ENCODE data around the gene AGT.

The AGT gene

GRCh38 chr1:230694464-230694863, 19.5 kb downstream of the AGT start:
- TF ChIP-seq POLR2A (IDR thresholded peaks at IDR 0.05; ENCODE audit: low read depth, low read length): no peak
- TF ChIP-seq TAF1 (IDR thresholded peaks at IDR 0.05; ENCODE audit: borderline replicate concordance, low read depth, low read length): no peak
- TF ChIP-seq POLR2AphosphoS5 (IDR thresholded peaks at IDR 0.05; ENCODE audit: low read depth, low read length): no peak
- no peak for DNase-seq (ENCODE audit: insufficient read length)
- no peak for FAIRE-seq

GRCh38 chr1:230693777-230694176, 20.1 kb downstream of the AGT start:
- TF ChIP-seq POLR2A (IDR thresholded peaks at IDR 0.05; ENCODE audit: low read depth, low read length): no peak
- no peak for TF ChIP-seq TAF1 (IDR thresholded peaks at IDR 0.05; ENCODE audit: borderline replicate concordance, low read depth, low read length)
- no peak for TF ChIP-seq POLR2AphosphoS5 (IDR thresholded peaks at IDR 0.05; ENCODE audit: low read depth, low read length)
- FAIRE-seq: no peak
- DNase-seq (ENCODE audit: insufficient read length): no peak

- FAIRE-seq (no peak), DNase-seq (ENCODE audit: insufficient read length) (no peak)
- TF ChIP-seq POLR2A (IDR thresholded peaks at IDR 0.05; ENCODE audit: low read depth, low read length) (no peak), TAF1 (IDR thresholded peaks at IDR 0.05; ENCODE audit: borderline replicate concordance, low read depth, low read length) (no peak), POLR2AphosphoS5 (IDR thresholded peaks at IDR 0.05; ENCODE audit: low read depth, low read length) (no peak)
Observed at GRCh38 chr1:230693221-230693620, 20.7 kb downstream of the AGT start.

DNA sequence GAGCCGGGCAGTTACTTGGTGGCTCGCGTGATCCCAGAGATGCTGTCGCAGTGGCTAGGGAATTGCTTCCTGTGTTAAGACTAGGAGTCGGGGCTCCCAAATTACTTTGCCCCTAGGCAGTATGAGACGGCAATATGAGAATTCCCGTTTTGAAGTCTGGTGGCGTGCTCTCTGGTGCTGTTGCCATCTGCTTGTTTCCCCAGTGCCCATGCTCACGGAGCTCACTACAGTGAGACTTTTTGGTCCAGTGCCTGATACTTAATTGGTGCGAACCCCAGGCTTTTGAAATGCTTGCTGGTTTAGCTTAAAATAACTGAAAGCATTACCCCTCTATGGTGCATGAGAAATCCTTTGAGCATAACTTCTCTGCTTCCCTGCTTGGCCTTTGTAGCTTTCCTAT, 22.3 kb downstream of the AGT start:
- no peak for DNase-seq (ENCODE audit: insufficient read length)
- no peak for FAIRE-seq
- TF ChIP-seq POLR2A (IDR thresholded peaks at IDR 0.05; ENCODE audit: low read depth, low read length): no peak
- TF ChIP-seq POLR2AphosphoS5 (IDR thresholded peaks at IDR 0.05; ENCODE audit: low read depth, low read length): no peak
- no peak for TF ChIP-seq TAF1 (IDR thresholded peaks at IDR 0.05; ENCODE audit: borderline replicate concordance, low read depth, low read length)

GRCh38 chr1:230690101-230690500, 23.8 kb downstream of the AGT start:
- no peak for DNase-seq (ENCODE audit: insufficient read length)
- TF ChIP-seq POLR2A (IDR thresholded peaks at IDR 0.05; ENCODE audit: low read depth, low read length) (no peak), TAF1 (IDR thresholded peaks at IDR 0.05; ENCODE audit: borderline replicate concordance, low read depth, low read length) (no peak), POLR2AphosphoS5 (IDR thresholded peaks at IDR 0.05; ENCODE audit: low read depth, low read length) (no peak)
- no peak for FAIRE-seq

DNA sequence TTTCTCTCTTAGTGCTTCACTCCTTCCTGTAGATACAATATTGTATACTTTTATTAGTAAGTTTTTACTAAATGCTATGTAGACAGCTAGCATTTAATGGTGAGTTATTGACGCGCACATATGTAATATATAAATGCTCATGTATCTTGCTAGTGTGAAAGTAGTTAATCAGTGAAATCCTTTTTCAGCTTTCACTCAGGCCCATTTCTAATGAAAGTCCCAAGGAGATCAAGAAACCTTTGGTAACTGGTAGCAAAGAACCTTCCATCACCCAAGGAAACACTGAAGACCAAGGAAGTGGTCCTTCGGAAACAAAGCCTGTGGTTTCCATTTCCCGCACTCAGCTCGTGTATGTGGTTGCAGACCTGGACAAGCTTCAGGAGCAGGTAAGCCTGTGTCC, 27.2 kb downstream of the AGT start:
- no peak for TF ChIP-seq POLR2A (IDR thresholded peaks at IDR 0.05; ENCODE audit: low read depth, low read length)
- no peak for TF ChIP-seq TAF1 (IDR thresholded peaks at IDR 0.05; ENCODE audit: borderline replicate concordance, low read depth, low read length)
- no peak for TF ChIP-seq POLR2AphosphoS5 (IDR thresholded peaks at IDR 0.05; ENCODE audit: low read depth, low read length)
- no peak for FAIRE-seq

GRCh38 chr1:230684998-230685397, 28.9 kb downstream of the AGT start:
- DNase-seq (ENCODE audit: insufficient read length): no peak
- no peak for TF ChIP-seq TAF1 (IDR thresholded peaks at IDR 0.05; ENCODE audit: borderline replicate concordance, low read depth, low read length)
- no peak for TF ChIP-seq POLR2AphosphoS5 (IDR thresholded peaks at IDR 0.05; ENCODE audit: low read depth, low read length)
- TF ChIP-seq POLR2A (IDR thresholded peaks at IDR 0.05; ENCODE audit: low read depth, low read length): no peak
- FAIRE-seq: no peak

More for the DNA sequence above, 27.2 kb downstream of the AGT start:
- DNase-seq (ENCODE audit: insufficient read length): no peak

GRCh38 chr1:230684146-230684545, 29.8 kb downstream of the AGT start:
- FAIRE-seq (no peak), DNase-seq (ENCODE audit: insufficient read length) (no peak)
- no peak for TF ChIP-seq TAF1 (IDR thresholded peaks at IDR 0.05; ENCODE audit: borderline replicate concordance, low read depth, low read length)
- no peak for TF ChIP-seq POLR2AphosphoS5 (IDR thresholded peaks at IDR 0.05; ENCODE audit: low read depth, low read length)
- TF ChIP-seq POLR2A (IDR thresholded peaks at IDR 0.05; ENCODE audit: low read depth, low read length): no peak

- FAIRE-seq: no peak
- DNase-seq (ENCODE audit: insufficient read length): no peak
- TF ChIP-seq TAF1 (IDR thresholded peaks at IDR 0.05; ENCODE audit: borderline replicate concordance, low read depth, low read length): no peak
- no peak for TF ChIP-seq POLR2A (IDR thresholded peaks at IDR 0.05; ENCODE audit: low read depth, low read length)
- no peak for TF ChIP-seq POLR2AphosphoS5 (IDR thresholded peaks at IDR 0.05; ENCODE audit: low read depth, low read length)
Observed at GRCh38 chr1:230682882-230683610, 30.9 kb downstream of the AGT start.

DNA sequence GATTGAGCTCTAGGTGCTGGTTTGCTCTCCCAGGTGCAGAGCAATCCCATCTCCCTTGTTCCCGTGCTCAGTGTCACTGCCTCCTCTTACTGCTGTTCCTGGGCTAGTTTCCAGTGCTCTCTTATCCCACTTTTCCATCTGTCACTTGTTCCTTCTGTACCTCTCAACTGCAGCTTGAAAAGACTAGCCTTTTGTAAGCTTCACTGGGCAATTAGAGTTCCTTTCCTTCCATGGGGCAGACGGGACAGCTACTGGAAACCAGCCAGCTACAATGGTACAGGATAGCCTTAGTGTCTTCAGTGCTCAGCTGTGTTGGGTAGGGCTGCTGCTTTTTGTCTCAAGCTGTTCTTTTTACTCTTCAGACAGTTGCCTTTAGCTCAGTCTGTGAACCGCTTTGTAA, 31.6 kb downstream of the AGT start:
- no peak for FAIRE-seq
- no peak for TF ChIP-seq TAF1 (IDR thresholded peaks at IDR 0.05; ENCODE audit: borderline replicate concordance, low read depth, low read length)
- no peak for TF ChIP-seq POLR2AphosphoS5 (IDR thresholded peaks at IDR 0.05; ENCODE audit: low read depth, low read length)
- no peak for TF ChIP-seq POLR2A (IDR thresholded peaks at IDR 0.05; ENCODE audit: low read depth, low read length)
- DNase-seq (ENCODE audit: insufficient read length): no peak

DNA sequence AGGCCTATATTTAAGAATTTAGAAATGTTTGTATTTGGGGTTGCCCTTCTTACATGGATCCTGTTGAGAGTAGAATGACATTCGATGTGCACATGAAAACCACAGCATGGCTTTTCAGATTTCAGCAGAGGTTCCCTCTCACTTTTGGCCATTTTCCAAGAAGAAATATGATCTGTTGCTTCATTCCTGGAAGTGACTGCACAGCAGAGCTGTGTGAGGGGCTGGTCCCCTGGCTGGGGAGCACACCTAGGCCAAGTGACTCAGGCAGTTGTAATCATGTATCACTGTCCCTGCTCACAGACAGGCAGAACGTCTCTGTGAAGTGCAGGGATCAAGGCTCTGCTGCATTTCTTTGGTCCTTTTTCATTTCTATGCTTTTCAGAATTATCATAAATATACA, 32.3 kb downstream of the AGT start:
- FAIRE-seq: no peak
- DNase-seq (ENCODE audit: insufficient read length): no peak
- TF ChIP-seq POLR2AphosphoS5 (IDR thresholded peaks at IDR 0.05; ENCODE audit: low read depth, low read length): no peak
- TF ChIP-seq TAF1 (IDR thresholded peaks at IDR 0.05; ENCODE audit: borderline replicate concordance, low read depth, low read length): no peak
- no peak for TF ChIP-seq POLR2A (IDR thresholded peaks at IDR 0.05; ENCODE audit: low read depth, low read length)

- no peak for DNase-seq (ENCODE audit: insufficient read length)
- TF ChIP-seq POLR2AphosphoS5 (IDR thresholded peaks at IDR 0.05; ENCODE audit: low read depth, low read length): no peak
- TF ChIP-seq TAF1 (IDR thresholded peaks at IDR 0.05; ENCODE audit: borderline replicate concordance, low read depth, low read length): no peak
- no peak for TF ChIP-seq POLR2A (IDR thresholded peaks at IDR 0.05; ENCODE audit: low read depth, low read length)
- FAIRE-seq: no peak
Observed at GRCh38 chr1:230680300-230681025, 33.5 kb downstream of the AGT start.

Data from GM12892 (cell line).